Bone marrow (tissue), 2 donors: ENCODE results near the gene VPS8.
A peak's percentile ranks its signal among the peaks of the same experiment; 100 is the strongest.

Experiments used
- DNase-seq, 2 donors: peaks; one replicate each; lab custom pipeline; 2025; lab: John Stamatoyannopoulos, UW

The VPS8 gene

DNA sequence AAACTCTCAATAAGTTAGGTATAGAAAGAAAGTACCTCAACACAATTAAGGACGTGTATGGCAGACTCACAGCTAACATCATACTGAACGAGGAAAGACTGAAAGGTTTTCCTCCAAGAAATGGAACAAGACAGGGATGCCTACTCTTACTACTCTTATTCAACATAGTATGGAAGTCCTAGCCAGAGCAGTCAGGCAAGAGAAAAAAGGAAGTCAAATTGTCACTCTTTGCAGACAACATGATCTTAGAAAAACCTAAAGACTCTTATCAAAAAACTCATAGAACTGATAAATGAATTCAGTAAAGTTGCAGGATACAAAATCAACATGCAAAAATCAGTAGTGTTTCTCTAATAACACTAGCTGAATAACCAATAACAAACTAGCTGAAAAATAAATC, 244.9 kb downstream of the VPS8 start:
- DNase-seq = no peak

GRCh38 chr3:185057829-185058228, 245.9 kb downstream of the VPS8 start:
- no peak for DNase-seq

GRCh38 chr3:185058796-185059195, 246.8 kb downstream of the VPS8 start:
- DNase-seq = no peak

DNA sequence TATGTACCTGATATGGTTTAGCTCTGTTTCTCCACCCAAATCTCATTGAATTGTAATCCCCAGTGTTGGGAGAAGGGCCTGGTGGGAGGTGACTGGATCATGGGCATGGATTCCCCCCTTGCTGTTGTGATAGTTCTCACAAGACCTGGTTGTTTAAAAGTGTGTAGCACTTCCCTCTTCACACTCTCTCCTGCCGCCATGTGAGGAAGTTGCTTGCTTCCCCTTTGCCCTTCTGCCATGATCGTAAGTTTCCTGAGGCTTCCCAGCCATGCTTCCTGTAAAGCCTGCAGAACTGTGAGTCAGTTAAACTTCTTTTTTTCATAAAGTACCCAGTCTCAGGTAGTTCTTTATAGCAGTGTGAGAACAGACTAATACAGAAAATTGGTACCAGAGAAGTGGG, 247.8 kb downstream of the VPS8 start:
- peak in 1 of 2 donors; percentile 6 for DNase-seq

DNA sequence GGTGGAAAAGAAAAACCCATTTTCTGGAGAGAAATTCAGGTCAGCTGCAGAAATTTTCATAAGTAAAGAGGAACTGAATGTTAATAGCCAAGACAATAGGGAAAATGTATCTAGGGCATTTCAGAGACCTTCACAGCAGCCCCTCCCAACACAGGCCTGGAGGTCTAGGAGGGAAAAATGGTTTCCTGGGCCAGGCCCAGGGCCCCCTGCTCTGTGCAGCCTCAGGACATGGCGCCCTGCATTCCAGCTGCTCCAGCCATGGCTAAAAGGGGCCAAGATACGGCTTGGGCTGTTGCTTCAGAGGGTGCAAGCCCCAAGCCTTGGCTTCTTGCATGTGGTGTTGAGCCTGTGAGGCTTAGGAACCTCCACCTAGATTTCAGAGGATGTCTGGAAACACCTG, 248.7 kb downstream of the VPS8 start:
- DNase-seq = no peak

DNA sequence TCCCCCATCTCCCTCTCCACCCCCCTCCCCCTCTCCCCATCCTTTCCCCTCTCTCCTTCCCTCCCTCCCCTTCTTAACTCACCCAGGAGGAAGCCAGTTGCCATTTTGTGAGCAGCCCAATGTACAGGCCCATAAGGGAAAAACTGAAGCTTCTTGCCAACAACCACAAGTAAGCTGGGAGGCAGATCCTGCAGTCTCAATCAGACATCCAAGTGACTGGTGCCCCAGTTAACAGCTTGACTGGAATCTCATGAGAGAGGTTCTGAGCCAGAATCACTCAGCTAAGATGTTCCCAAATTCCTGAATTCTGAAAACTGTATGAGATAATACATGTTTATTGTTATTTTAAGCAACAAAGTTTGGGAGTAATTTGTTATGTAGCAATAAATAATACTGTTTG, 250.2 kb downstream of the VPS8 start:
- no peak for DNase-seq

DNA sequence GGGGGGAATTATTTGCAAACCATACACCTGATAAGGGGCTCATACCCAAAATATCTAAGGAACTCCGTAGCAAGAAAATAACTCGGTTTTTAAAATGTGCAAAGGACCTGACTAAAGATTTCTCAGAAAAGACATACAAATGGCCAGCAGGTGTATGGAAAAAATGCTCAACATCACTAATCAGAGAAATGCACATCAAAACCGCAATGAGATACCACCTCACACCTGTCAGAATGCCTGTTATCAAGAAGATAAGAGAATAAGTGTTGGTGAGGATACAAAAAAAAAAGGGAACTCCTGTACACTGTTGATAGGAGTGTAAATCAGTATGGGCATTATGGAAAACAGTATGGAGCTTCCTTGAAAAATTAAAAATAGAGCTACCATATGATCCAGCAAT, 251.5 kb downstream of the VPS8 start:
- DNase-seq = no peak

- DNase-seq = no peak
Observed at GRCh38 chr3:185065059-185065458, 253.1 kb downstream of the VPS8 start.

- no peak for DNase-seq
Observed at GRCh38 chr3:185066251-185066650, 254.3 kb downstream of the VPS8 start.

GRCh38 chr3:185067173-185067572, 255.2 kb downstream of the VPS8 start:
- DNase-seq = no peak

DNA sequence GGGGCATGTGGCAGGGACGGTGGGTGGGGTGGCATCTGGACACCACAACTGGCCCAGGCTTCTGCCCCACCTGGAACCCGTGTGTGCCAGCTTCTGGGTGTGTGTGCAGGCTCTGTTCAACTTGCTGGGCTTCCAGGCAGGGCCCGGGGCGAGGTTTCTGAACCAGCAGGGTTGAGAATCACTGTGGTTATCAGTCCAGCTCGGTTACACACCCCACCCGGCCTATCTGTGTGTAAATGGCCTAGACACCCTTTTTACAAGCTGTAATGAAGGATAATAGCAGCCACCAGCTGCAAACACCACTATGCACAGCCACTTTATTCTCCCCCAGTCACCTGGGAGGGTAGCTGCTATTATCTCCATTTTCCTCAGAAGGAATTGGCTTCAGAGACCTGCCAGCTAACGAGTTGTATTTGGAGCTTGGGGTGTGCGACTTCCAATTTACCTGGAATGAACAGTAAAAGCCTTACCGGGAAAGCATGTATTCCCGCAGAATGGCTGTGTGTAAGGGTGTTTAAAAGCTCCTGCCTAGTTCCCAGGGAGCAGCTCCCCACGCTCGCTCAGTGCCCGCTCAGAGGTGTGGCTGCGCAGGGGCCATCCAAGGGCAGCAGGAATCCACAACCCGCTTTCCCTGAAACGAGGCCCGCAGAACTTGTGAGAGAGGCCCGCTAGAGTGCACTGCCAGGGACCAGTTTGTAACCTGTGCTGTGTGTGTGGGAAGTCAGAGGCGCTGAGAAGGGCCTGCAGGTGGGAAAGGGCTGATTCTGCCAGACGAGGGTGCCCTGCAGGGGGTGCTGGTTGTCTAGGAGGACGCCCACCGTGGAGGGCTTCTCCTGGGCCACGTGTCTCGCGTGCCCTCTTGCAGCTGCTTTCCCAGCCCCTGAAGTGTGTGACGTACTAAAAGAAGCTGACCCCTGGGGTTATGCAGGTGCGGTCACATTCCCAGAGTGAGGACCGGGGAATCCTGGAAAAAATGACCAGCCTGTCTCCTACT, 257.4 kb downstream of the VPS8 start:
- DNase-seq = no peak

GRCh38 chr3:185070491-185071286, 258.7 kb downstream of the VPS8 start:
- no peak for DNase-seq

GRCh38 chr3:185071287-185071800, 259.4 kb downstream of the VPS8 start:
- no peak for DNase-seq

DNA sequence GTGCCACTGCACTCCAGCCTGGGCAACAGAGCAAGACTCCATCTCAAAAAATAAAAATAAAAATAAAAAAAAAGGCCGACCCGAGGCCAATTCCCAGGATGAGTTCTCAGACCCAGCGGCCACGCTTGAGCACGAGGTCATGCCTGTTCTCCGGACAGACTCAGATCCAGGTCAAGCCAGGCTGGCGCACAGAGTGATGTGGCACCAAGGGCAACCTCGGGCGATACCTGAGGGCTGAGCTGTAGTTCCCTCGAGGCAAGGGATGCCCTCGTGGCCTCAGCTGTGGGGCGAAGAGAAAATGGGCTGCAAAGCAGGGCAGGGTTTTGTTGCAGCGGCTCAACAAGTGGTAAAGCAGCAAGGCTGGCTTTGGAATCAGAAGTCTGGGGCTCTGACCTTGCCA, 263.6 kb downstream of the VPS8 start:
- DNase-seq = no peak

DNA sequence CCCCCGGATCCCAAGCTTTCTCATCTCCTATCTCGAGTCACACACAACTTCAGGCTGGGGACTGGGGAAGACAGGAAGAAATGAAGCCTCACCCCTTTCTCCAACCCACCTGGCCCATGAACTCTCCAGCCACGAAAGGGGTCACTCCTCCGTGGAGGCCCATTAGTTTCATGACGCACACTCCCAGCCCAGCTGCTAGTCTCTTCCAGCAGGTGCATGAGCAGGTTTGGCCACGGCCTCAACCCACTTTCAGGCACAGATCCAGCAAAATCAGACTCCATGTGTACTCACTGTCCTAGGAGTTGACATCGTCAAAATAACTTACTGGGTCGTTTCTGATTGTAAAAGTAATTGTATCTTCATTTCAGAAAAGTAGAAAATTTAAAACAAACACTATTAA, 264.3 kb downstream of the VPS8 start:
- DNase-seq = no peak

DNA sequence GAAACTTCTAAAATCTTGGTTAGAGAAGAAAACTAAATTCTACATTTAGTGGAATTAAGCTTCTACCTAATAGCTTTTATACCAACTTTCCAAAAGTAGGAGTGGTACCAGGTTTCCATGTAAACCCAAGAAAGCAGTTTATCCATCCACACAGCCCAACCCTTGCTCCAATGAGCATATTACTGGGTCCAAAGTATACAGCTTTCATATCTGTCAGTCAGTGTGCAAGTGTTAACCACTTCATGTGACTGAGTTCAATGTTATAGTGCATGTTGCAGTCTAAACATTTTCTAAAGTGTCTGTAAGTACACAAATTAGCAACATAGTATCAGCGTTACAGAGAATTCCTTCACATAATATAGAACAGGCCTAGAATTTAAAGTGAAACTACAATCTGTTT, 267.7 kb downstream of the VPS8 start:
- DNase-seq = no peak

GRCh38 chr3:185081521-185081920, 269.6 kb downstream of the VPS8 start:
- no peak for DNase-seq

- no peak for DNase-seq
Observed at GRCh38 chr3:185082149-185082548, 270.2 kb downstream of the VPS8 start.

- no peak for DNase-seq
Observed at GRCh38 chr3:185082829-185083228, 270.9 kb downstream of the VPS8 start.

- no peak for DNase-seq
Observed at GRCh38 chr3:185084402-185084801, 272.4 kb downstream of the VPS8 start.

DNA sequence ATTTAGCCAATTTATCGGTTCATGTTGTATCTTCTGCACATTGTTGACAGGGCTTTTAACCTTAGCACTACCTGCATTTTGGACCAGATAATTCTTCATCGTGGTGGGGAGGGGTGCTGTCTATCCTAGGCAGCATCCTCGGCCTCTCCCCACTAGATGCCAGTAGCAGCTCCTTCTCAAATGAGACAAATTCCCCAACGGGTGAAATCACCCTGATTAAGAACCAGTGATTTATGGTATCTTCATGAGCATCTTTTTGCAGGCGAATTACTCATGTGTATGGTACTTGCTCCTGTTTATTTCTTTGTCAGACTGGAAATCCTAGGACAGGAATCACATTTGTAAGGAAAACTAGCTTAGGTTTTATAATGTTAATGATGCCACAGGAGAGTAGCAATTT, 272.9 kb downstream of the VPS8 start:
- no peak for DNase-seq

- no peak for DNase-seq
Observed at GRCh38 chr3:185087419-185087818, 275.5 kb downstream of the VPS8 start.

GRCh38 chr3:185089343-185089742, 277.4 kb downstream of the VPS8 start:
- no peak for DNase-seq
